ENCODE measurements around the gene ERBB3.

DNA sequence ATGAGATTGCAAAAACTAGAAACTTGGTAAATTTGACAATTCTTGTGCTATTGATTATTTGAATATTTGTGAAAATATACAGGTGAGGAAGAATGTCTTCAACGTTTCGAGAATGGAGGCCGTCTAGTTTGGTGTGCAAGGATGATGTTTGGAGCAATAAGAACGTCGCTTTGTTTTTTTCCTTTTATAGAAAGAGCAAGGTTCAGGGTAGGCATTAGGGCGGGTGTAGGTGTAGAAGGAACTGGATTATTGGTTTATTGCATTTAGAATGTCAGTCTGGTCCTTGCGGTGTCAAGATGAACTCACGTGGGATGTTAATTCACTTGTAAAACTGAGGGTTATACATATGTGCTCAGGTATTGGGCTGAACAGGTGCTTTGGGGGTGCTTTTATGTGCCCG, 37.1 kb upstream of the ERBB3 start:
- TF ChIP-seq, protein P1, sequence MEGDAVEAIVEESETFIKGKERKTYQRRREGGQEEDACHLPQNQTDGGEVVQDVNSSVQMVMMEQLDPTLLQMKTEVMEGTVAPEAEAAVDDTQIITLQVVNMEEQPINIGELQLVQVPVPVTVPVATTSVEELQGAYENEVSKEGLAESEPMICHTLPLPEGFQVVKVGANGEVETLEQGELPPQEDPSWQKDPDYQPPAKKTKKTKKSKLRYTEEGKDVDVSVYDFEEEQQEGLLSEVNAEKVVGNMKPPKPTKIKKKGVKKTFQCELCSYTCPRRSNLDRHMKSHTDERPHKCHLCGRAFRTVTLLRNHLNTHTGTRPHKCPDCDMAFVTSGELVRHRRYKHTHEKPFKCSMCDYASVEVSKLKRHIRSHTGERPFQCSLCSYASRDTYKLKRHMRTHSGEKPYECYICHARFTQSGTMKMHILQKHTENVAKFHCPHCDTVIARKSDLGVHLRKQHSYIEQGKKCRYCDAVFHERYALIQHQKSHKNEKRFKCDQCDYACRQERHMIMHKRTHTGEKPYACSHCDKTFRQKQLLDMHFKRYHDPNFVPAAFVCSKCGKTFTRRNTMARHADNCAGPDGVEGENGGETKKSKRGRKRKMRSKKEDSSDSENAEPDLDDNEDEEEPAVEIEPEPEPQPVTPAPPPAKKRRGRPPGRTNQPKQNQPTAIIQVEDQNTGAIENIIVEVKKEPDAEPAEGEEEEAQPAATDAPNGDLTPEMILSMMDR (IDR thresholded peaks at IDR 0.05) = no peak
- TF ChIP-seq POLR2A (IDR thresholded peaks at IDR 0.05) = no peak
